HepG2 (cell line): ENCODE results near the gene CD48.

Source experiments
- CBX5 ChIP-seq: sonication (generic); formaldehyde crosslinking; IDR thresholded peaks from 2 replicates; pipeline ENCODE4 v1.4.0; 2020; ENCODE audit warnings: missing genetic modification reagents, borderline replicate concordance
- POLR2A ChIP-seq, 2 experiments: IDR thresholded peaks; 2 replicates each; pipeline ENCODE4 v1.6.1; 2011; ENCODE audit warnings: low read depth in 2 of 2, low read length in 2 of 2, mild to moderate bottlenecking in 1 of 2, moderate library complexity in 1 of 2; ENCODE audit not compliant: insufficient read depth in 1 of 2
- SALL2 ChIP-seq: sonication (generic); formaldehyde crosslinking; IDR thresholded peaks from 2 replicates; pipeline ENCODE4 v1.8.1; 2023; ENCODE audit warnings: mild to moderate bottlenecking, missing genetic modification reagents, inconsistent platforms

- TF ChIP-seq CBX5 (CRISPR knock-in tag) = no peak
- TF ChIP-seq POLR2A (IDR thresholded peaks at IDR 0.05; ENCODE audit: insufficient read depth in 1 of 2, low read depth in 2 of 2, low read length in 2 of 2) = no peak
- no peak for TF ChIP-seq SALL2 (CRISPR knock-in tag)
Measured at GRCh38 chr1:160653620-160654016, 58.0 kb downstream of the CD48 start.
